Measurements from ENCODE around the gene GPR155.
A peak's percentile ranks its signal among the peaks of the same experiment; 100 is the strongest.

GRCh38 chr2:174522553-174522952 is 35.7 kb upstream of the GPR155 start:
- TF ChIP-seq CTCF (conservative IDR thresholded peaks at IDR 0.05; ENCODE audit: low read depth, low read length) = peak; percentile 59; the same call in 1 of the 2 replicates
- TF ChIP-seq EZH2 (IDR thresholded peaks at IDR 0.05; ENCODE audit: low read length, unreplicated experiment) = no peak
- TF ChIP-seq EZH2phosphoT487 (IDR thresholded peaks at IDR 0.05; ENCODE audit: borderline replicate concordance, low read length) = no peak

All from PC-3 (cell line).